AG04450 (cell line): ENCODE data around the gene LRRC28. TPM values are rescaled to one million over a fixed set of nuclear protein-coding genes. Genes with fewer than 3 reads are reported as not detected.
"Not testable (repeated sequence)": the region's sequence is repeated elsewhere in the genome, so short reads cannot be mapped to it uniquely, and the experiment has no call there.

Experiments used
- CTCF ChIA-PET: fragments of 300-600, 350-600 bp; formaldehyde crosslinking; extraction: SDS; loops from one replicate; lab custom pipeline; 2022; ENCODE audit warnings: antibody characterized with exemption, inconsistent platforms; lab: Charles Lee
- POLR2A ChIA-PET: fragments of 350-600 bp; formaldehyde crosslinking; extraction: SDS; loops from one replicate; lab custom pipeline; 2021; ENCODE audit warnings: antibody characterized with exemption, inconsistent platforms; lab: Yijun Ruan, JAX
- DNase-seq: peaks from one replicate; pipeline ENCODE4 v3.0.0-alpha.2; 2011; ENCODE audit warnings: low read depth, low spot score
- H3K27ac ChIP-seq: one replicate; pipeline ENCODE4 v1.5.1; 2012; ENCODE audit warnings: low read depth, low read length, control low read depth
- H3K27me3 ChIP-seq: one replicate; pipeline ENCODE4 v1.6.0; 2012; ENCODE audit warnings: low read length; ENCODE audit not compliant: control insufficient read depth, insufficient read depth
- H3K4me3 ChIP-seq: 2 replicates; pipeline ENCODE4 v1.5.1; 2011; ENCODE audit warnings: mild to moderate bottlenecking, low read depth, low read length, control low read depth
- H3K9me3 ChIP-seq: 2 replicates; pipeline ENCODE4 v1.5.1; 2012; ENCODE audit warnings: low read length; ENCODE audit not compliant: control insufficient read depth, insufficient read depth
- CTCF ChIP-seq: IDR thresholded peaks from 2 replicates; pipeline ENCODE4 v1.5.1; 2011; ENCODE audit warnings: low read depth, low read length, control low read depth, inconsistent platforms
- polyA plus RNA-seq: library from polyadenylated mRNA; depleted of rRNA; stranded (reverse); fragments of >200 nt; gene quantifications from 2 replicates; pipeline ENCODE4 v1.2.3, GENCODE V29; 2011

Gene LRRC28
- polyA plus RNA-seq, 1 experiment: 29.8 TPM

GRCh38 chr15:99396375-99396774, 145.1 kb downstream of the LRRC28 start:
- DNase-seq: no peak
- ChIA-PET CTCF (interaction anchor here (0.9 to 1.0 kb wide), 2 partner anchors 13 to 308 kb away, joined by 3 to 4 read pairs; no protein-coding TSS in a partner anchor), POLR2A (no interaction called here)
- Histone ChIP-seq H3K4me3 (no peak overlapping the region), H3K27ac (no peak overlapping the region), H3K9me3 (no peaks in the 10 kb centered on the region), H3K27me3 (no peaks in the 10 kb centered on the region)
- TF ChIP-seq CTCF: no peak

GRCh38 chr15:99399061-99399460, 147.8 kb downstream of the LRRC28 start:
- Histone ChIP-seq H3K4me3 (no peak overlapping the region), H3K27ac (no peak overlapping the region), H3K9me3 (peaks cover 3% of the 10 kb centered on the region; the same call in 1 of the 2 replicates), H3K27me3 (no peaks in the 10 kb centered on the region)
- CTCF ChIA-PET: interaction anchor here (1.3 to 1.5 kb wide), 2 partner anchors 10 to 306 kb away, joined by 6 to 9 read pairs; no protein-coding TSS in a partner anchor
- TF ChIP-seq CTCF: no peak
- POLR2A ChIA-PET: no interaction called here
- DNase-seq: no peak

- Histone ChIP-seq H3K9me3 (peaks cover 7% of the 10 kb centered on the region; the same call in 1 of the 2 replicates), H3K27me3 (no peaks in the 10 kb centered on the region), H3K4me3 (no peak overlapping the region), H3K27ac (no peak overlapping the region)
- DNase-seq: no peak
- CTCF ChIA-PET: interaction anchor here (1.5 kb wide), 1 partner anchor 9 kb away, joined by 9 read pairs; no protein-coding TSS in a partner anchor
- POLR2A ChIA-PET: no interaction called here
- TF ChIP-seq CTCF: no peak
Measured at GRCh38 chr15:99399618-99400017, 148.3 kb downstream of the LRRC28 start.

- H3K4me3 ChIP-seq, DNase-seq, POLR2A ChIA-PET, H3K27ac ChIP-seq, H3K9me3 ChIP-seq, H3K27me3 ChIP-seq: not testable (repeated sequence)
- CTCF ChIA-PET: interaction anchor here (0.8 kb wide), 1 partner anchor 303 kb away, joined by 4 read pairs; no protein-coding TSS in a partner anchor
Measured at GRCh38 chr15:99401216-99401615, 149.9 kb downstream of the LRRC28 start.

- no peak overlapping the region for H3K27ac ChIP-seq
- peaks cover 7% of the 10 kb centered on the region; the same call in 1 of the 2 replicates for H3K9me3 ChIP-seq
- CTCF ChIA-PET: interaction anchor here (0.8 kb wide), 1 partner anchor 302 kb away, joined by 4 read pairs; no protein-coding TSS in a partner anchor
- no peaks in the 10 kb centered on the region for H3K27me3 ChIP-seq
- TF ChIP-seq CTCF: 0 out of 2 replicates have a peak, but pooled peaks have one; percentile 6
- DNase-seq: no peak
- POLR2A ChIA-PET: no interaction called here
- H3K4me3 ChIP-seq: no peak overlapping the region
Measured at GRCh38 chr15:99402014-99402729, 150.9 kb downstream of the LRRC28 start.
